H1 (cell line): ENCODE results near the gene IRF8. TPM values are rescaled to one million over a fixed set of nuclear protein-coding genes. Genes with fewer than 3 reads are reported as not detected.

ENCODE experiments used
- CTCF ChIA-PET: fragments of 300-600 bp; sonication (Branson Sonifier 250); formaldehyde crosslinking; loops from one replicate; lab custom pipeline; 2021; ENCODE audit not compliant: partially characterized antibody; lab: Charles Lee
- POLR2A ChIA-PET: fragments of 300-600 bp; sonication (Branson Sonifier 250); formaldehyde crosslinking; loops from one replicate; lab custom pipeline; 2021; ENCODE audit warnings: inconsistent platforms; ENCODE audit not compliant: partially characterized antibody; lab: Charles Lee
- DNase-seq, 2 experiments: peaks; one replicate each; pipeline versions ENCODE4 v3.0.0 to v3.0.0-alpha.2; 2010 to 2022; ENCODE audit warnings: low spot score in 2 of 2, low read depth in 1 of 2, mixed read lengths in 1 of 2
- FAIRE-seq: peaks from 2 replicates; lab custom pipeline; 2011; peaks lifted over from hg19 to GRCh38; lab: Jason Lieb, UNC
- H2AFZ ChIP-seq: 2 replicates; pipeline ENCODE4 v1.8.1; 2012; ENCODE audit warnings: low read length, inconsistent platforms
- H2AK5ac ChIP-seq: 2 replicates; pipeline ENCODE4 v1.6.1; 2013; ENCODE audit warnings: low read depth, low read length
- H2BK120ac ChIP-seq: replicated peaks from 2 replicates; pipeline ENCODE3; 2013; ENCODE audit warnings: low read depth, low read length, inconsistent platforms
- H2BK12ac ChIP-seq: 2 replicates; pipeline ENCODE4 v1.6.1; 2013; ENCODE audit warnings: low read depth, low read length
- H2BK15ac ChIP-seq: 2 replicates; pipeline ENCODE4 v1.6.1; 2013; ENCODE audit warnings: low read length
- H2BK20ac ChIP-seq: 2 replicates; pipeline ENCODE4 v1.6.1; 2013; ENCODE audit warnings: low read length
- H2BK5ac ChIP-seq: 2 replicates; pipeline ENCODE4 v1.6.1; 2013; ENCODE audit warnings: low read depth, low read length
- H3K14ac ChIP-seq: 2 replicates; pipeline ENCODE4 v1.6.1; 2013; ENCODE audit warnings: inconsistent platforms; ENCODE audit not compliant: insufficient read length
- H3K18ac ChIP-seq: 2 replicates; pipeline ENCODE4 v1.6.1; 2013; ENCODE audit warnings: low read length; ENCODE audit errors: extremely low read depth
- H3K23ac ChIP-seq: 2 replicates; pipeline ENCODE4 v1.6.1; 2013; ENCODE audit warnings: inconsistent platforms; ENCODE audit not compliant: insufficient read length
- H3K23me2 ChIP-seq: 2 replicates; pipeline ENCODE4 v1.6.1; 2013; ENCODE audit warnings: low read depth, low read length
- H3K27ac ChIP-seq: 2 replicates; pipeline ENCODE4 v1.6.1; 2011; ENCODE audit warnings: low read depth, low read length, inconsistent platforms
- H3K27me3 ChIP-seq, 4 experiments: replicated peaks in 1 of 4; 1 replicate in 1 of 4; 2 replicates in 3 of 4; pipeline versions ENCODE4 v1.6.1 to v1.8.1; 2011 to 2013; ENCODE audit warnings: low read length in 3 of 4, mild to moderate bottlenecking in 3 of 4, inconsistent platforms in 2 of 4, mixed read lengths in 2 of 4, moderate library complexity in 1 of 4; ENCODE audit not compliant: control insufficient read depth in 3 of 4, insufficient read depth in 3 of 4; ENCODE audit errors: extremely low read depth in 1 of 4
- H3K36me3 ChIP-seq, 4 experiments: 2 replicates each; pipeline versions ENCODE4 v1.6.1 to v1.8.1; 2011 to 2013; ENCODE audit warnings: mild to moderate bottlenecking in 4 of 4, low read length in 3 of 4, moderate library complexity in 2 of 4, control low read depth in 1 of 4, inconsistent platforms in 1 of 4; ENCODE audit not compliant: insufficient read depth in 4 of 4, control insufficient read depth in 2 of 4
- H3K4ac ChIP-seq: replicated peaks from 2 replicates; pipeline ENCODE3; 2013; ENCODE audit warnings: low read length, low read depth, mixed read lengths, inconsistent platforms; ENCODE audit not compliant: insufficient read length
- H3K4me1 ChIP-seq, 4 experiments: replicated peaks in 1 of 4; 1 replicate in 1 of 4; 2 replicates in 3 of 4; pipeline versions ENCODE4 v1.6.1 to v1.8.1; 2011 to 2013; ENCODE audit warnings: low read length in 3 of 4, inconsistent platforms in 2 of 4, mixed read lengths in 1 of 4; ENCODE audit not compliant: insufficient read depth in 4 of 4, control insufficient read depth in 3 of 4
- H3K4me2 ChIP-seq, 2 experiments: 2 replicates each; pipeline versions ENCODE4 v1.6.1 to v1.8.1; 2011 to 2013; ENCODE audit warnings: low read depth in 2 of 2, low read length in 2 of 2, control low read depth in 1 of 2, inconsistent platforms in 1 of 2, mild to moderate bottlenecking in 1 of 2; ENCODE audit not compliant: insufficient read depth in 1 of 2
- H3K4me3 ChIP-seq, 4 experiments: fragments of 200-600, 300-600 bp in 1 of 4; sonication (generic), shearing (Covaris generic), sonication (Bioruptor Twin) in 1 of 4; 2 replicates each; pipeline versions ENCODE4 v1.5.1 to v1.8.1; 2011 to 2016; ENCODE audit warnings: low read length in 4 of 4, low read depth in 3 of 4, control low read depth in 2 of 4, inconsistent platforms in 2 of 4, mild to moderate bottlenecking in 2 of 4, mixed read lengths in 1 of 4, moderate library complexity in 1 of 4; ENCODE audit not compliant: insufficient read depth in 2 of 4; ENCODE audit errors: extremely low read depth in 1 of 4
- H3K56ac ChIP-seq: replicated peaks from 2 replicates; pipeline ENCODE3; 2013; ENCODE audit warnings: low read depth, mild to moderate bottlenecking, mixed read lengths, low read length, inconsistent platforms; ENCODE audit not compliant: insufficient read length
- H3K79me1 ChIP-seq: 2 replicates; pipeline ENCODE4 v1.6.1; 2013; ENCODE audit warnings: low read depth, low read length, control low read depth
- H3K79me2 ChIP-seq, 2 experiments: 2 replicates each; pipeline versions ENCODE4 v1.6.1 to v1.8.1; 2012 to 2013; ENCODE audit warnings: low read length in 2 of 2, mild to moderate bottlenecking in 2 of 2, inconsistent platforms in 1 of 2; ENCODE audit not compliant: insufficient read depth in 2 of 2, control insufficient read depth in 1 of 2
- H3K9ac ChIP-seq, 4 experiments: replicated peaks in 1 of 4; 1 replicate in 1 of 4; 2 replicates in 3 of 4; pipeline versions ENCODE4 v1.6.1 to v1.8.1; 2011 to 2013; ENCODE audit warnings: low read depth in 3 of 4, low read length in 3 of 4, control low read depth in 2 of 4, mild to moderate bottlenecking in 2 of 4, moderate library complexity in 2 of 4, inconsistent platforms in 1 of 4; ENCODE audit errors: extremely low read depth in 1 of 4
- H3K9me3 ChIP-seq, 2 experiments: 2 replicates each; pipeline versions ENCODE4 v1.6.1 to v1.8.1; 2012 to 2013; ENCODE audit warnings: mild to moderate bottlenecking in 2 of 2, moderate library complexity in 2 of 2, control low read depth in 1 of 2, inconsistent platforms in 1 of 2, low read depth in 1 of 2, low read length in 1 of 2, mixed read lengths in 1 of 2; ENCODE audit not compliant: insufficient read depth in 2 of 2
- H4K20me1 ChIP-seq, 2 experiments: replicated peaks in 1 of 2; 2 replicates each; pipeline versions ENCODE3 to v1.8.1; 2011 to 2013; ENCODE audit warnings: inconsistent platforms in 2 of 2, low read length in 2 of 2, mild to moderate bottlenecking in 1 of 2; ENCODE audit not compliant: insufficient read depth in 2 of 2, control insufficient read depth in 1 of 2
- H4K5ac ChIP-seq: 2 replicates; pipeline ENCODE4 v1.6.1; 2013; ENCODE audit warnings: low read length, low read depth, mixed read lengths, inconsistent platforms; ENCODE audit not compliant: insufficient read length
- H4K8ac ChIP-seq: 2 replicates; pipeline ENCODE4 v1.8.0; 2013; ENCODE audit warnings: mild to moderate bottlenecking, moderate library complexity, low read length, inconsistent platforms; ENCODE audit not compliant: insufficient read depth; ENCODE audit errors: extremely low read depth
- H4K91ac ChIP-seq: replicated peaks from 2 replicates; pipeline ENCODE3; 2013; ENCODE audit warnings: low read length, mixed read lengths, inconsistent platforms; ENCODE audit not compliant: insufficient read length
- BCL11A ChIP-seq, 2 experiments: IDR thresholded peaks; one replicate each; pipeline ENCODE4 v1.6.1; 2011; ENCODE audit warnings: low read depth in 2 of 2, low read length in 2 of 2, mild to moderate bottlenecking in 2 of 2
- BRCA1 ChIP-seq: IDR thresholded peaks from 2 replicates; pipeline ENCODE4 v1.6.1; 2012; ENCODE audit warnings: low read depth, low read length, improper control_type of control experiment
- CEBPB ChIP-seq: IDR thresholded peaks from 2 replicates; pipeline ENCODE4 v1.6.1; 2012; ENCODE audit warnings: low read depth, low read length
- HDAC2 ChIP-seq, 2 experiments: fragments of 300-600 bp in 1 of 2; sonication (generic) in 1 of 2; IDR thresholded peaks; 2 replicates each; pipeline ENCODE4 v1.6.1; 2011 to 2012; ENCODE audit warnings: low read depth in 2 of 2, low read length in 2 of 2, mild to moderate bottlenecking in 2 of 2, moderate library complexity in 2 of 2, borderline replicate concordance in 1 of 2, inconsistent platforms in 1 of 2
- HDAC6 ChIP-seq: IDR thresholded peaks from one replicate; pipeline ENCODE4 v1.7.1; 2012; ENCODE audit warnings: low read depth, mild to moderate bottlenecking, inconsistent platforms, low read length, moderate library complexity
- JUND ChIP-seq: IDR thresholded peaks from 2 replicates; pipeline ENCODE4 v1.6.1; 2011; ENCODE audit warnings: mild to moderate bottlenecking, improper control_type of control experiment, low read length
- KDM5A ChIP-seq: fragments of 200-600 bp; IDR thresholded peaks from 2 replicates; pipeline ENCODE4 v1.7.1; 2012; ENCODE audit warnings: mild to moderate bottlenecking, low read length, inconsistent platforms, mixed read lengths
- POLR2A ChIP-seq, 2 experiments: IDR thresholded peaks; 1 replicate in 1 of 2; 2 replicates in 1 of 2; pipeline ENCODE4 v1.6.1; 2011; ENCODE audit warnings: low read depth in 2 of 2, low read length in 2 of 2, mild to moderate bottlenecking in 2 of 2; ENCODE audit errors: control extremely low read depth in 1 of 2
- POU5F1 ChIP-seq: IDR thresholded peaks from 2 replicates; pipeline ENCODE4 v1.6.1; 2011; ENCODE audit warnings: low read depth, mild to moderate bottlenecking, low read length, moderate library complexity
- RXRA ChIP-seq: IDR thresholded peaks from 2 replicates; pipeline ENCODE4 v1.6.1; 2011; ENCODE audit warnings: low read depth, mild to moderate bottlenecking, low read length, moderate library complexity; ENCODE audit not compliant: insufficient read depth
- TEAD4 ChIP-seq: IDR thresholded peaks from 2 replicates; pipeline ENCODE4 v1.6.1; 2012; ENCODE audit warnings: low read depth, low read length, inconsistent platforms, mixed read lengths
- WGBS, 2 experiments: shearing (Covaris generic) in 1 of 2; methylation state at CpG; one replicate each; pipeline versions ENCODE4 v1.1.6 to v1.1.7; 2013 to 2015; ENCODE audit warnings: low lambda C conversion rate in 2 of 2, mixed read lengths in 2 of 2, inconsistent platforms in 1 of 2, low coverage in 1 of 2, missing lambda C conversion rate in 1 of 2; ENCODE audit not compliant: insufficient replicate concordance in 2 of 2, insufficient coverage in 1 of 2, insufficient read length in 1 of 2; ENCODE audit errors: extremely low coverage in 1 of 2, missing lambda C conversion rate in 1 of 2; 5-methylcytosine and 5-hydroxymethylcytosine counted together
- polyA plus RNA-seq, 7 experiments: library from polyadenylated mRNA; depleted of rRNA in 3 of 7; stranded (reverse) in 5 of 7; unstranded in 2 of 7; fragments of >200 nt in 5 of 7; fragments of 200-250 nt in 2 of 7; gene quantifications; 1 replicate in 5 of 7; 2 replicates in 1 of 7; 4 replicates in 1 of 7; pipeline versions ENCODE4 v1.2.1 to v1.2.3, GENCODE V29; 2011 to 2013; ENCODE audit warnings: missing spikeins in 2 of 7, mixed read lengths in 2 of 7
- total RNA-seq: library from RNA; stranded (reverse); fragmentation: NEBNext Ultra II Directional; extraction: Animal tissue kit (Norgen Biotek cat#: 25700); gene quantifications from 2 replicates; pipeline ENCODE4 v1.2.1, GENCODE V29; 2021
- TF ChIP-seq, protein P1 (sequence below), 3 experiments: IDR thresholded peaks; 1 replicate in 2 of 3; 2 replicates in 1 of 3; pipeline versions ENCODE4 v1.5.1 to v1.6.1; 2011; ENCODE audit warnings: low read length in 3 of 3, mild to moderate bottlenecking in 3 of 3, inconsistent platforms in 2 of 3, low read depth in 1 of 3, moderate library complexity in 1 of 3; ENCODE audit not compliant: insufficient read depth in 1 of 3; ENCODE audit errors: control extremely low read depth in 1 of 3

IRF8 gene
- total and polyA plus RNA-seq, 2 of the 8 experiments (the other 6 are each of a cell fraction or from before 2014, with no cell fraction given): 0.35 to 2.0 TPM

GRCh38 chr16:85956426-85956825 lies 57.5 kb downstream of the IRF8 start:
- no peak overlapping the region for H4K8ac ChIP-seq
- H3K9ac ChIP-seq: no peak overlapping the region
- H2BK120ac ChIP-seq: no peak overlapping the region
- H2BK15ac ChIP-seq: no peak overlapping the region
- H3K36me3 ChIP-seq: no peaks in the 10 kb centered on the region
- H4K5ac ChIP-seq: no peak overlapping the region
- H3K4me2 ChIP-seq: no peak overlapping the region
- no peak overlapping the region for H4K91ac ChIP-seq
- H3K79me2 ChIP-seq: no peaks in the 10 kb centered on the region
- H2BK20ac ChIP-seq: no peak overlapping the region
- H3K27me3 ChIP-seq: no peaks in the 10 kb centered on the region; a peak in 1 of 7 replicates
- H3K27ac ChIP-seq: no peak overlapping the region
- no peaks in the 10 kb centered on the region for H3K9me3 ChIP-seq
- no peak overlapping the region for H3K14ac ChIP-seq
- DNase-seq: no peak
- ChIA-PET CTCF (interaction anchor here (0.8 to 1.1 kb wide), 2 partner anchors 62 to 135 kb away, joined by 3 read pairs; no protein-coding TSS in a partner anchor), POLR2A (no interaction called here)
- H2BK5ac ChIP-seq: no peak overlapping the region
- H3K79me1 ChIP-seq: no peaks in the 10 kb centered on the region
- WGBS, 2 experiments: 84% methylated on average over 15 of the region's 15 CpGs; no CpG with 5 or more reads in 1 of the 2 experiments
- no peak overlapping the region for H2BK12ac ChIP-seq
- no peak overlapping the region for H3K4me3 ChIP-seq
- no peaks in the 10 kb centered on the region for H3K4me1 ChIP-seq
- H4K20me1 ChIP-seq: peaks cover 0 to 1% of the 10 kb centered on the region in 2 experiments
- H3K56ac ChIP-seq: no peak overlapping the region
- no peak overlapping the region for H3K18ac ChIP-seq
- no peak overlapping the region for H2AK5ac ChIP-seq
- no peaks in the 10 kb centered on the region for H3K23me2 ChIP-seq
- no peak overlapping the region for H2AFZ ChIP-seq
- FAIRE-seq: no peak
- H3K4ac ChIP-seq: no peak overlapping the region
- no peak overlapping the region for H3K23ac ChIP-seq
- TF ChIP-seq CEBPB (no peak), BRCA1 (no peak), JUND (no peak), TEAD4 (no peak), POLR2A (IDR thresholded peaks at IDR 0.05; ENCODE audit: control extremely low read depth in 1 of 2, low read depth in 2 of 2, low read length in 2 of 2) (no peak), HDAC6 (no peak), POU5F1 (no peak), HDAC2 (IDR thresholded peaks at IDR 0.05; ENCODE audit: borderline replicate concordance in 1 of 2, low read depth in 2 of 2, low read length in 2 of 2) (no peak), BCL11A (IDR thresholded peaks at IDR 0.05; ENCODE audit: low read depth in 2 of 2, low read length in 2 of 2) (no peak), KDM5A (no peak), RXRA (no peak)
- TF ChIP-seq, protein P1, sequence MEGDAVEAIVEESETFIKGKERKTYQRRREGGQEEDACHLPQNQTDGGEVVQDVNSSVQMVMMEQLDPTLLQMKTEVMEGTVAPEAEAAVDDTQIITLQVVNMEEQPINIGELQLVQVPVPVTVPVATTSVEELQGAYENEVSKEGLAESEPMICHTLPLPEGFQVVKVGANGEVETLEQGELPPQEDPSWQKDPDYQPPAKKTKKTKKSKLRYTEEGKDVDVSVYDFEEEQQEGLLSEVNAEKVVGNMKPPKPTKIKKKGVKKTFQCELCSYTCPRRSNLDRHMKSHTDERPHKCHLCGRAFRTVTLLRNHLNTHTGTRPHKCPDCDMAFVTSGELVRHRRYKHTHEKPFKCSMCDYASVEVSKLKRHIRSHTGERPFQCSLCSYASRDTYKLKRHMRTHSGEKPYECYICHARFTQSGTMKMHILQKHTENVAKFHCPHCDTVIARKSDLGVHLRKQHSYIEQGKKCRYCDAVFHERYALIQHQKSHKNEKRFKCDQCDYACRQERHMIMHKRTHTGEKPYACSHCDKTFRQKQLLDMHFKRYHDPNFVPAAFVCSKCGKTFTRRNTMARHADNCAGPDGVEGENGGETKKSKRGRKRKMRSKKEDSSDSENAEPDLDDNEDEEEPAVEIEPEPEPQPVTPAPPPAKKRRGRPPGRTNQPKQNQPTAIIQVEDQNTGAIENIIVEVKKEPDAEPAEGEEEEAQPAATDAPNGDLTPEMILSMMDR (IDR thresholded peaks at IDR 0.05; ENCODE audit: control extremely low read depth in 1 of 3, insufficient read depth in 1 of 3, low read depth in 1 of 3, low read length in 3 of 3): no peak
